Activated CD8-positive, alpha-beta memory T cell treated with anti-CD3 and anti-CD28 coated beads, Interleukin-2, amount 50 U/mL, for 48 hours (primary cell): ENCODE results near the gene MACF1.
"Not testable (repeated sequence)": the region's sequence is repeated elsewhere in the genome, so short reads cannot be mapped to it uniquely, and the experiment has no call there.

Experiments used
- DNase-seq: peaks from one replicate; pipeline ENCODE4 v3.0.0-alpha.2; 2020

MACF1 gene

DNA sequence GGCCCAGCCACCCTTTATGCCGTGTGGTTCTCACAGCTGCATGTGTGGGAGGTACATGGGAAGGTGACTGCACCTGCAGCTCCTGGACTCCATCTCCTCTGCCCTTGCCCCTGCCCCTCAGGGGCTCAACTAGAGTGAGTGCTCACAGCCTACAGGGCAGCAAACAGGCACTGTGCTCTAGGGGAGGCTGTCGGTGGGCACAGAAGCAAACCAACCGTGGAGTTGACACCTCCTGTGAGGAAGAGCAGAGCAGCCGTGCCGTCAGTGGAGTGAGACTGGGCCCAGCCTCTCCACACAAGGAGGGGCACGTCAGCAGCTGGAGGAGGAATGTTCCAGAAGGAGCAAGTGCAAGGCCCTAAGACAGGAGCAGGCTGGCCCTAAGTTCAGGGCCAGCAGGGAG lies 319.7 kb downstream of the MACF1 start:
- no peak for DNase-seq

DNA sequence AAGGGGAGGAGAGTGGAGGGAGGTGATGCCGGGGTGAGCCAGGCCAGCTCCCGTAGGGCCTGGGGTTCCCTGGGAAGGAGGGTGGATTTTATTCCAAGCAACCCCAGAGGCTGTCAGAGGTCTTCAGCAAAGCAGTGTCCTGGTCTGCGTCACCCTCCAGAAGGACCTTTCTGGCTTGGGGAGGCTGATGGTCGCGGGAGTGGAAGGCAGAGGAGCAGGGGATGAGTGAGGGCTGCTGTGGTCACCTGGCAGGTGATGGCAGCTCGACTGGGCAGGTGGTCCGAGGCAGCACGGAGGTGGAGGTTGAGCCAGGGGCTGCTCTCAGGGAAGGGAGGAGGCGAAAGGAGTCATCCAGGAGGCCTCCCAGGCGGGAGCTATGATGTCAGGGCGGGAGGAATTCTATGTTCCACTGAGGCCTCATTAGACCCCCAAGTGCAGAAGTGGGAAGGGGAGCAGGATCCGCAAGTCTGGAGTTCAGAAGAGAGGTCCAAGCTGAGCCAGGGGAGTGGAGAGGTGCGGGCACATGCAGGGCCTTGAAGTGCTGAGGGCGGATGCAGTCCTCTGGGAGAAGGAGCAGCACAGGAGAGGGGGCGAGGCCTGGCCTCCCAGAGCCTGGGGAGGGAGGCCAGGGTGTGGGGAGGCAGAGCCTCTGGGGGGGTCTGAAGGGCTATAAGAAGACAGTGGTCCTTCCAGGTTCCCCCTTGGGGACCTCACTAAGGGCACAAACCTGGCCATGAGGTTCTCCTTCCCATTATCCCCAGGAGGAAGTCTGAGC lies 320.3 kb downstream of the MACF1 start:
- DNase-seq = no peak

DNA sequence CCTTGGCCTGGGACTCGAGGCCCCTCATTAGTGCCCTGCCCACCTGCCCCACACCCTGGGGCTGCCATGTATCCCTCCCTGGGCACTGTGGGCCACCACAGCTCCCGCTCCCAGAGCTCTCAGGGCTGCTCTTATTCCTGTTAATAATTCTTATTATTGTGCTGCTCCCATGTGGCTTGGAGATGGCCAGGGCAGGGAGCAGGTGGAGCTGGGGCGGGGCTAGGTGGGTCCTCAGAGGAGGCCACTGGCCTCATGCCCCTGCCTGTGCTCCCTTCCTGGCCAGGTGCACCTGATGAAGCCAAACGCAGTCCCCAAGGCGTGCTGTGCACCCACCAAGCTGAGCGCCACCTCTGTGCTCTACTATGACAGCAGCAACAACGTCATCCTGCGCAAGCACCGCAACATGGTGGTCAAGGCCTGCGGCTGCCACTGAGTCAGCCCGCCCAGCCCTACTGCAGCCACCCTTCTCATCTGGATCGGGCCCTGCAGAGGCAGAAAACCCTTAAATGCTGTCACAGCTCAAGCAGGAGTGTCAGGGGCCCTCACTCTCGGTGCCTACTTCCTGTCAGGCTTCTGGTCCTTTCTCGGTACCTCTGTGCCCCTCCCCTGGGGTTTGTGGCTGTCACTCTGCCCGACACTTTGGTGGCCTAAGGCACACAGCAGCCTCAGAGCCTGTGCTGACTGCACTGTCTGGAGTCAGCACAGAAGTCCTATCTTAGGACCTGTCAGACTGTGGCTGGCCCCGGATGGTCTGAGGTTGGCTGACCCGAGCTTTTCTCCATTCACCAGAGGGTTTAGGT lies 321.1 kb downstream of the MACF1 start:
- DNase-seq = no peak

DNA sequence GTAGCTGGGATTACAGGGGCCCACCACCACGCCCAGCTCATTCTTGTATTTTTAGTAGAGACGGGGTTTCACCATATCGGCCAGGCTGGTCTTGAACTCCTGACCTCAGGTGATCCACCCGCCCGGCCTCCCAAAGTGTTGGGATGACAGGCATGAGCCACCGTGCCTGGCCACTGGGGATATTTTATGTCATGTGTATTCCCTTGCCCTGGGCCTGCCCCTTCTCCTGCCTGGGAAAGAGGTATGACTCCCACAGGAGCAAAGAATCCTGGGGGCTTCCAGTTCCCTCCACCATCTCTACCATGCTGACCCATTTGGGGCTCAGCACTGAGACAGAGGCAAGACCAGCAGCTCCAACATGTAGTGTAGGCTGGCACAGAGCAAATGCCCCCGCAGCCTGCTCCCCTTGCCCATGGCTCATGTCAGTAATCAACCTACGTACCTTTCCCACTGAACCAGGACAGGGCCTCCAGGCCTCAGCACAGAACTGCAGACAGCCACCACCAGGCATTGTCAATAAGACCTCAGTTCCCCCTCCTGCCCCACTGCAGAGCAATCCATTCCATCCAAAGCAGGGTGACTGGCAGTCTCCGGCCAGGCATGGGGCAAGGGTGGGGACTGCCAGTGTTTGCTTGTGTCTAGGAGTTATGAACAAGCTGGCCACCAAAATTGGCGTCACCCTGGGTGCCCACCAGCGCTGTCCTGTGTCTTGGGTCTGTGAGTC lies 322.1 kb downstream of the MACF1 start:
- DNase-seq = no peak

DNA sequence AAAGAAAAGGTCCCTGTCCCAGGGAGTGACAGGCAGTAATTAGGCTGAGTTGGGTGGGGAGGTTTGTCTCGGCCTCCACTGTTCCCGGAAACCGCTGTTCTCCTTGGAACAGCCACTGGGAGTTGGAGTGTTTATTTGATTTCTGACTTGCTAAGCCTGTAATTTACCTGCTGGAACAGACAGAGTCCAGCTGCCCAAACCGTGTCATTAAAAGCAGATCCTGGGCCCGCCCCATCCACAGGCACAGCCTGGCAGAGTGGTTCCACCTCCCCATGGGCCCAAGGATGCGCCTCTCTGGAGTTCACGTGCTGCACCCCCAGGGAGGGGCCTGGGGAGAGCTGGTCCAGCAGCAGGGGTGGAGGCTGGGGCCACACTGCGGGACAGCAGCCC lies 322.7 kb downstream of the MACF1 start:
- not testable (repeated sequence) for DNase-seq

DNA sequence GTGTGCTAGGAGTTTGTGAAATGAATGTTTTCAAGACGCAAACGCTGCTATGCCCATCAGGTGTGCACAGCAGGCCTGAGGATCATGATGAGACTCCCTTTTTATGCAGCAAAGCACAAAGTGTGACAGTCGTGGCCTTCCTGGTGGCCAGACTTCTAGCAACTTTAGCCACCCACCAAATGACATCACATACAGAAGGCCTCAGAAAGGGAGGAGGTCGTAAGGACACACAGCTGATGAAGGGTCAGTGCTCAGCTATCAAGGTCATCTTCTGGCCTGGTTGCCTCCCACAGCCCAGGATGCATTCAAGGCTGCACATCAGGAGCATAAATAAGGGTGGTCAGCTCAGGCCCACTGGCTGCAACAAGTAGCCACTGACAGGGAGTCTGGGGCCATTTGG lies 323.6 kb downstream of the MACF1 start:
- DNase-seq = no peak

DNA sequence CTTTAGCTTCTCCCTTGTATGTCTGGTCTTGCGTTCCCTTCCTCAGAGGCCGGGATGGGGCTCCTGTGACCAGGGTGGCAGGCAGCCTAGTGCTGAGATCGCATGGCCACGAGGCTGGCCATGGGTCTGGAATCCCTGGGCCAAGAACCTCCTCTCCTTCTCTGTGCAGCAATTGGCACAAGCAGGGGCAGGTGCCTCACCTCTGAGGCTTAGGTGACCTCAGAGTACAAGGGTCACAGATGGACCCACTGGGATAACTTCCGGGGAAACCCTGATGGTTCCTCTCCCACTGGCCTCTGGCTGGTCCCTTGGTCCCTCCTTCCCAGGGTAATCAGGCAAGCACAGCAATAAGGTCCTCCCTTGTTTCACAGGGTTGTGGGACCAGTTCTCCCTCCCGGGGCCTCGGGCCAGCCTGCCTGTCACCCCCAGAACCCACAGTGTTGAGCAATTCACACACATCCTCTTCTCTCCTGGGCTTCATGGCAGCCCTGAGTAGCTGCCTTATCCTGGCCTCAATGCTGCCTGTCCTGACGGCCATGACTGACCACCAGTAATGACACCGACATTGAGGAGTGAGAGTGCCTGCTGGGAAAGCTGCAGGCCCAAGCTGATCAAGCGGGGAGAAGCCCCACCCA lies 325.5 kb downstream of the MACF1 start:
- no peak for DNase-seq

DNA sequence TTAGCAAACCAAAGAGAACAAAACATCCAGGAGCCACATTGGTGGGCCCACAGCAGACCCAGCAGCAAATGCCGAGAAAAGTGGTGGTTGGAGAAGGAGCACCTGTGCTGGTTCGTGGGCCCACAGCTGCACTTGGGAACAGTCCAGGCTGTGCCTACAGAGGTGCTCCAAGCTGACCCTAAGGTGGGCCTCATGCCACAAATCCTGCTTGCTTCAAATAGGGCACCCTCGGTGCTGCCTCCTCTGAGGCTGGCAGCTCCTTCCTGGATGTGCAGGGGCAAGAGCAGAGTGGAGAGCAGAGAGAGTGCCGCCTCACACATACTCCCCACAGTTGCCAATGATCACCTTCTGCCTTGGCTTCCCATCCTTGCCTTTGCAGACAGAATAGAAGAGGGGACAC lies 327.0 kb downstream of the MACF1 start:
- DNase-seq = no peak

DNA sequence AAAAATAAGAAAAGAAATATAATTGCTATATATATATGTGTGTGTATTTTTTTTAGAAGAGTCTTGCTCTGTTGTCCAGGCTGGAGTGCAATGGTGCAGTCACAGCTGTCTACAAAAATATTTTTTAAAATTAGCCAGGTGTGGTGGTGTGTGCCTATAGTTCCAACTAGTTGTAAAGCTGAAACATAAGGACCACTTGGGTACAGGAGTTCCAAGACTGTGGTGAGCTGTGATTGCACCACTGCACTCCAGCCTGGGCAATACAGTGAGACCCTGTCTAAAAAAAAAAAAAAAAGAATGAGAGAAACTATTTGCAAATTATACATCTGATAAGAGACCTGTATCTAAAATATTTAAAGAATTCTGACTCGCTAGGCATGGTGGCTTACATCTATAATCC lies 328.9 kb downstream of the MACF1 start:
- DNase-seq = no peak
